Activated gamma-delta T cell (primary cell): ENCODE data around the gene BRDT.
"Not testable (repeated sequence)": the region's sequence is repeated elsewhere in the genome, so short reads cannot be mapped to it uniquely, and the experiment has no call there.

Experiments used
- DNase-seq: peaks from one replicate; lab custom pipeline; 2025; lab: John Stamatoyannopoulos, UW

BRDT gene

GRCh38 chr1:91981996-91982609 lies 32.9 kb downstream of the BRDT start:
- DNase-seq, result no peak

GRCh38 chr1:91993256-91993655 lies 44.1 kb downstream of the BRDT start:
- DNase-seq, result no peak

GRCh38 chr1:91997607-91998195 lies 48.5 kb downstream of the BRDT start:
- no peak for DNase-seq

- no peak for DNase-seq
Observed at GRCh38 chr1:92004129-92004528, 54.9 kb downstream of the BRDT start.

GRCh38 chr1:92013923-92014322 lies 64.7 kb downstream of the BRDT start:
- DNase-seq, result no peak

- DNase-seq, result no peak
Observed at GRCh38 chr1:92016720-92017316, 67.6 kb downstream of the BRDT start.

GRCh38 chr1:92017656-92018055 lies 68.5 kb downstream of the BRDT start:
- no peak for DNase-seq

GRCh38 chr1:92026042-92026441 lies 76.8 kb downstream of the BRDT start:
- DNase-seq, result not testable (repeated sequence)

- no peak for DNase-seq
Observed at GRCh38 chr1:92026806-92027205, 77.6 kb downstream of the BRDT start.

- no peak for DNase-seq
Observed at GRCh38 chr1:92029241-92029922, 80.2 kb downstream of the BRDT start.

- no peak for DNase-seq
Observed at GRCh38 chr1:92030656-92031107, 81.5 kb downstream of the BRDT start.

- no peak for DNase-seq
Observed at GRCh38 chr1:92031281-92032110, 82.3 kb downstream of the BRDT start.

- no peak for DNase-seq
Observed at GRCh38 chr1:92037400-92037799, 88.2 kb downstream of the BRDT start.

GRCh38 chr1:92038695-92039346 lies 89.6 kb downstream of the BRDT start:
- no peak for DNase-seq

GRCh38 chr1:92040971-92041370 lies 91.8 kb downstream of the BRDT start:
- DNase-seq, result no peak

GRCh38 chr1:92043621-92044020 lies 94.4 kb downstream of the BRDT start:
- DNase-seq, result no peak

GRCh38 chr1:92045766-92046495 lies 96.7 kb downstream of the BRDT start:
- no peak for DNase-seq

- DNase-seq, result no peak
Observed at GRCh38 chr1:92051948-92052347, 102.7 kb downstream of the BRDT start.
